OCI-M2 (cell line): ENCODE data around the gene SEC14L1.
"Not testable (repeated sequence)": the region's sequence is repeated elsewhere in the genome, so short reads cannot be mapped to it uniquely, and the experiment has no call there.

Source experiments
- DNase-seq: peaks from one replicate; lab custom pipeline; 2025; ENCODE audit not compliant: unreplicated experiment; lab: John Stamatoyannopoulos, UW

Gene SEC14L1

DNA sequence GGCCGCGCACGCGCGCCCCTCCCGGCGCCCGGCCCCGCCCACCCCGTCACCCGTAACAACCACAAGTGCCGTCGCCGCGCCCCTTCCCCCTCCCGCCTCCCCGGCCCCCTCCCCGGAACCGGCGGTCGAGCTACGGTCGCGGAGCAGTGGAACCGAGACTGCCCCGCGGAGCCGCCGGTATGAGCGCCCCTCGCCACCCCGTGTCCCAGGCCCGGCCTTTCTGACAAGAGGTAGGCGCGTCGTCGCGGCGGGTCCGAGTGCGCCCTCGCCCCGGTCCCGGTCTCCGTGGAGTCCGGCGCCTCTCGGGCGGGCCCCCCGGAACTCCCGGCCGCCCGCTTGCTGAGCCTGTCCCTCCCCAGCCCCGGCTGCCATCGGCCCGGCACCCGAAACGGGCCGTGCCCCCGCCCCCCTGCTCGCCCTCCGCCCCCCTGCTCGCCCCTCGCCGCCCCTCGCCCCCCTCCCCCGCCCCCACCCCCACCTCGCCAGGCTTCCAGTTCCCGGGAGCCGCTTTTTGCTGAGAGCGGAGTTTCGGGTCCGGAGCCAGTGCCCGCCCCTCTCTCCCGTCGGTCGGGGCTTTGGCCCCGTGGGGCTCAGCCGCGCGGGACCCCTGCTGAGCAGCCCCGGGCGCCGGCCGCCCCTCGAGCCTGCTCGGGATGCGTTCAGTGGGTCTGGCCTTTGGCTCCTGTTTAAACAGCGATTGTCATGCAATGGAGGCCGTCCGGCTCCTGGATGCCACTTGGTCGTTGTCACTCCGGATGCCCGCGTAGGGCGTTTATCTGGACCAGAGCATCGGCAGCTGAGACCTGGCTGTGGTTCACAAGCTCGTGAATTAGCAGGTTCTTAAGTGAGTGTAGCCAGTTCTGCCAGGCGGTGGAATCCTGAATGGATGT, at the start of gene SEC14L1:
Gene SEC14L1 (plus strand): TSS at position 92 of the 890 bp plus-strand sequence. CDS start 2,628 bp downstream, outside the sequence.
- no peak for DNase-seq

DNA sequence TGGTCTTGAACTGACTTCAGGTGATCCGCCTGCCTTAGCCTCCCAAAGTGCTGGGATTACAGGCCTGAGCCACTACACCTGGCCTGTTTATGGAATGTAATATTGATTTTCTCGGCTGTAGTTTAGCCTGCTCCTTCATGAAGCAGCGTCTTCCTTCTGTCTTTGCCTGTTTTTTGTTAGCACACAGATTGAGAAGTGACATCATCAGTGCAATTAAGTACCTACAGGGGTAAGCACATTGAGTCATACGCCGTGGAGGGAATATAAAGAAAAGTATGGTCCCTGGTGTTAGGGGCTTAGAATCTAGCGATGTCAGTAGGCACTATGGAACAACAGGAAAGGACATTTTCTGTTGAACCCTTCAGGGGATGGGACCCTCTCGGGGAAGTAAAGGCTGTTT, 48.7 kb upstream of the SEC14L1 start:
- DNase-seq, result no peak

DNA sequence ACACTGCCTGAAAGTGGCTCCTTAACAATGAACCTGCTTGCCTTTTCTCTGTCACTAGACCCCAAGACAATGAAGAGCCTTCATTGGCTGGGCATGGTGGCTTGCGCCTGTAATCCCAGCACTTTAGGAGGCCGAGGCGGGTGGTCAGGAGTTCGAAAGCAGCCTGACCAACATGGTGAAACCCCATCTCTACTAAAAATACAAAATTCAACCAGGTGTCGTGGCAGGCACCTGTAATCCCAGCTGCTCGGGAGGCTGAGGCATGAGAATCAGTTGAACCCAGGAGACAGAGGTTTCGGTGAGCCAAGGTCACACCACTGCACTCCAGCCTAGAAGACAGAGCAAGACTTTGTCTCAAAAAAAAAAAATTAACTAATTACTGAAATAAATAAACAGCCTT, 45.3 kb upstream of the SEC14L1 start:
- DNase-seq, result no peak

DNA sequence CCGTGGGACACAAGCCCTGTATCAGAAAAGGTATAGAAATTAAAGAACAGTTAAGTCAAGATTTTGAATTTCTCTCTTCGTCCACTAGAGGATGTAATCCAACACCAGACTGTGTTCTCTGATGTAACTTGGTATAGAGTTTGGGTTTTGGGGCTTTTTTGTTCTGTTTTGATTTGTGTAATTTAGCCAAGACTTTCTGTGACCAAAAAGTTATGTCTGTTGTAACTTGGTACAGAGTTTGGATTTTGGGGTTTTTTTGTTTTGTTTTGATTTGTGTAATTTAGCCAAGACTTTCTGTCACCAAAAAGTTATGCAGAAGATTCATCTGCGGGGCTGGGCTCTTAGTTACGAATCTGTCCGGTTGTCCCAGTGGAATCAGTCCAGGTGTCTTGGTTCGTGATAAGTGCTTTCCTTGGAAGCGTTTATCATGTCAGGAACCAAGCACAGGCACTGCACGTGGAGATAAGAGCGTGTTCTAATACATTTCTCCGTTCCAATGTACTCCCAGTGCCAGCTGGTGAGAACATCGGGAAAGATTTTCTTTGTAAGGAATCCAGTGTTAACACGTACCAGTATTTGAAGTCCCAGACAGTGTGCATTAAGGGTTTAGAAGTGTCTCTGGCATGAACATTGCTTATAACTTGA, 44.1 kb upstream of the SEC14L1 start:
- no peak for DNase-seq

DNA sequence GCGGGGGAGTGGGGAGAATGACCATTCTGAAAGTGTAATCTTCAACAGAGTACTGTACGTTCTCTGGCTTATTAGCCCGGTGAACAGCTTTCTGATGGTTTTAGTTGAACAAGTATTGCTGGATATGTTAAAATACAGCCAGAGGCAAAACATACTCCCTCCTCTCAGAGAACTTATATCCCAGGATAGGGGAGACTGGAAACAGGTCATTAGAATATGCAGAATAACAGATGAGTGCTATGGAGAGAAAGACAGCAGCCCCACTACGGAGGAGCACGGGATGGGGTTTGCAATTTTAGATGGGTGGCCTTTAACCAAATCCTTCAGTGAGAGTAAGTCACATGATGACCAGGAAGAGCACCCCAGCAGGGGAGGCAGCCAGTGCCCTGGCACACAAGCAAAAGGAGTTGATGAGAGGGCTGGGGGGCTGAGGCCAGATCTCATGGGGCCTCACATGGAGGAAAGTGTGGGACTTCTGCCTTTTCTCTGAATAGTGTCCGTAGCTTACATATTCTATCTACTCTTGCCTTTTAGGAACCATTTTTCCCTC, 43.1 kb upstream of the SEC14L1 start:
- DNase-seq, result no peak

DNA sequence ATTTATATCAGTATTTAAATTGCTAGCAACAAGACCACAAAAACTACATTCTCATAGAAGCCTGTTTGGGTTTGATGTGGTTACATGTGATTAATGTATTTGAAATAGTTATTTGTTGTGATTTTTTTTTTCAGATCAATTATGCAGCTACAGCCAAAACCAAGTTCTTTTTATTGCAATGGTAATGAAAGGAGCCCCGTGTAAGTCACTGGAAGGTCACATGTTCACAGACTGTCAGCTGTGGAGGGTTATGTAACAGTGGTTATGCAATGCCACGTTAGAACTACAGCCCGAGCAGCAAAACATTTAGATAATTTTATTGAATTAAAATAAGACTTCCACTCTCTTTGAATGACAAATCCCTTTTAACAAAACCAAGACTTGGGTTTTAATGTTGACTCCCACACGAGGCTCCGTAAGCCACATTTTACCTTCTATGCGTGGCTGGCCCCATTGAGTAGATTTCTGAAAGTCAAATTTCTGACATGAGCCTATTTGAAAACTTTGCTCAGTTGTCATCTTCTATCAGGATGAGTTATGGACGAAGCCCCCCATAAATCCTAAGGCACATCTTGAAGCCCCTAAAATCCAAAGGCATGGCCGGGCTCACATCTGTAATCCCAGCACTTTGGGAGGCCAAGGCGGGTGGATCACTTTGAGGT, 41.8 kb upstream of the SEC14L1 start:
- no peak for DNase-seq

DNA sequence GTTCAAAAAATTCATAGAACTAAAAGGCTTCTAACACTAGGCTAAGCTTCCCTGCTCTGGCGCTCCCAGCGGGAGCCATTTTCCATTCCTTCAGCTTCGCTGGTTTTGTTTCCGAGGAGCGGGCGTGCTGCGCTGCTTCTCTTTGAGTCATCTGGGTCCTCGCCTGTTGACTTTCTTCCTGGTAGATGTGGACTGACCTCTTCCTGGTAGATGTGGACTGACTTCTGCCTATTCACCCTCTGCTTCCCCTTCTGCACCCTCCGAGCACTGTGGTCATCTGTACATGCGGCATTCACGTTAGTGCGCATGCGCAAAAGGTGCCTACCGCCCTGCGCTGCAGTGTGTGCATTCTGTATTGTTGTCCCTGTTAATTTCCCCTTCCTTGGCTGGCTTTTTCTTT, 40.8 kb upstream of the SEC14L1 start:
- no peak for DNase-seq

DNA sequence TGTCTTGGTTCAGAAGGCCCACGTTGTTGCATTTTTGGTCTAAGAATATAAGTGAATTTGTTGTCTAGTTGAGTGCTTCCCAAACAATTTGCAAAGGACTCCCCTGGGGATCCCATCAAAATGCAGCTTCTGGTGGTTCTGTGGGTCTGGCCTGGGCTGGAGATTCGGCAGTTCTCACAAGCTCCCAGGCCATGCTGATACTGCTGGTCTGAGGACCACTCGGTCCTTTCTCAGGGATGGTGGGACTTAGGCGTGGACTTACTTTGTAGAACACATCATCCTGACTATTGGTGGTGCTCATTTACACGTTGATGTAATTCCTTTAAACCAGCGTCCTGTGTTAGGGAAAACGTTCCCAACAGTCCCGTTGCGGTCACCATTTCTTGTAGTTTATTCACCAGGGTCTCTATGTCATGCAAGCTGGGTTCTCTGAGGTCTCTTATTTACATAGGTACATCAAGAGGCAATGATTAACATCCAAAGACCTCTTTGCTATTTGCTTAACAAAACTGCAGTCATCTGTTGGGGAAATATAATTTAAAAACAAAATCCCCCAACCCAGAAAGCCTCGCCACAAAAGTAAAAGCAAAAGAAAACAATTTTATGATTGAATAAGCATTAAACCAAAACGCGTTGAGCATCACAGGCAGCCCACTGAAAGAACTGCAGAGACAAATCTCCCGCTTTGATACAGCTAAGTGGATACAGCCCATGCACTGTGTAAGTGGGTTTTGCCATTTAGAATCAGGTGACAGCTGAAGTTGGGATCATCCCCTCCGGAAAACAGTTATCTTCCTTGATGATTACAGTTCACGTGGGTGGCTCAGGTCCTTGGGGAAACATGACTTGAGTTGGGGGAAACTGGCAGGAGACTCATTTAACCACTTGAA, 39.0 kb upstream of the SEC14L1 start:
- no peak for DNase-seq

DNA sequence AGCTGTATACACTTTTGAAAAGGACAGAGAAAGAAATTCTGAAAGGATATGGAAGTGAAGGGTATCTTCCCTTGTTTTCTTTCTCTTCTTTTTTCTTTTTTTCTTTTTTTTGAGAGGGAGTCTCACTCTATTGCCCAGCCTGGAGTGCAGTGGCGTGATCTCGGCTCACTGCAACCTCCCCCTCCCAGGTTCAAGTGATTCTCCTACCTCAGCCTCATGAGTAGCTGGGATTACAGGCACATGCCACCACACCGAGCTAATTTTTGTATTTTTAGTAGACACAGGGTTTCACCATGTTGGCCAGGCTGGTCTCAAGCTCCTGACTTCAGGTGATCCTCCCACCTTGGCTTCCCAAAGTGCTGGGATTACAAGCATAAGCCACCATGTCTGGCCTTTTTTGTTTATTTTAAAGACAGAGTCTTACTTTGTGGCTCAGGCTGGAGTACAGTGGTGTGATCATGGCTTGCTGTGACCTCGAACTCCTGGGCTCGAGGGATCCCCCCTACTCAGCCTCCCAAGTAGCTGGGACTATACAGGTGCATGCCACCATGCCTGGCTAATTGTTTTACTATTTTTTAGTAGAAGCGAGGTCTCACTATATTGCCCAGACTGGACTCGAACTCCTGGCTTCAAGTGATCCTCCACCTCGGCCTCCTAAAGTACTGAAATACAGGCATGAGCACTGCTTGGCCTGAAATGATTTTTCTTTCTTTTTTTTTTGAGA, 38.2 kb upstream of the SEC14L1 start:
- not testable (repeated sequence) for DNase-seq

DNA sequence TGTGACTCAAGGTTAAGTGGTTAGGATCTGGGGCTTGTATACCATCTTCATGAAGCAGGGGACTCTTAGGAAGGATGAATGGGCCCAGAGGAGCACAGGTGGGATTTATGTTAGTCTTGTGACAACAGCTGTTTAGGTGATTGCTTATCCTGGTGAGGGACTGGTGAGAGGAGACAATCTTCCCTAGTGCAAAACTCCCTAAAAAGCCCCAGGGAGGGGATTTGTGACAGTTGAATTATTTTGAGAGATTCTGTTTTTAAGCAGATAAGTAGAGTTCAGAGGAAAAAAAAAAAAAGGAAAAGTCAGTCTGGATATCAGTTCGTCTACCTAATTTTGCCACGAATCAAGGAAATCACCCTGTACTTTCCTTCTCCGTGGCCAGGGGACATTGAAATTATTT, 35.1 kb upstream of the SEC14L1 start:
- DNase-seq, result no peak

DNA sequence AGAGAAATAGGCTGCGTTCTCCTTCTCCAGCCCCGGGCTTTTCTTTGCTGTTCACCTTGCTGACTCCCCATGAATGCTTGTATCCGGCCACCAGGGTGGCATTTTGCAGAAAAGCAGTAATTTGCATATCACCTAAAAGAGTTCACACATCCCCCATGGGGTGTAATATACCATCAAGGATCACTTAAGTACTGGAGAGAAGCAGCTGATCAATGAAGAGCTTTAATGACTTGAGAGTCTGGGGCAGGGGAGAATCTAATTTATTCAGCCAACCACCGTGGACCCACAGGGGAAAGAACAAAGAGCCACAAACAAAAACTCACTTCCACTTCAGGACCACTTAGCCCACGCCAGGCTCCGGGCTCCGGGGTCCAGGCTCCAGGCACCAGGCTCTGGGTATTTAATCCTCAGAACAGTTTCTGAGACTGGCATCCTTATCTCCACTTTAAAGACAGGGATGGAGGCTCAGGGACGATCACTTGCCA, 33.9 kb upstream of the SEC14L1 start:
- no peak for DNase-seq

DNA sequence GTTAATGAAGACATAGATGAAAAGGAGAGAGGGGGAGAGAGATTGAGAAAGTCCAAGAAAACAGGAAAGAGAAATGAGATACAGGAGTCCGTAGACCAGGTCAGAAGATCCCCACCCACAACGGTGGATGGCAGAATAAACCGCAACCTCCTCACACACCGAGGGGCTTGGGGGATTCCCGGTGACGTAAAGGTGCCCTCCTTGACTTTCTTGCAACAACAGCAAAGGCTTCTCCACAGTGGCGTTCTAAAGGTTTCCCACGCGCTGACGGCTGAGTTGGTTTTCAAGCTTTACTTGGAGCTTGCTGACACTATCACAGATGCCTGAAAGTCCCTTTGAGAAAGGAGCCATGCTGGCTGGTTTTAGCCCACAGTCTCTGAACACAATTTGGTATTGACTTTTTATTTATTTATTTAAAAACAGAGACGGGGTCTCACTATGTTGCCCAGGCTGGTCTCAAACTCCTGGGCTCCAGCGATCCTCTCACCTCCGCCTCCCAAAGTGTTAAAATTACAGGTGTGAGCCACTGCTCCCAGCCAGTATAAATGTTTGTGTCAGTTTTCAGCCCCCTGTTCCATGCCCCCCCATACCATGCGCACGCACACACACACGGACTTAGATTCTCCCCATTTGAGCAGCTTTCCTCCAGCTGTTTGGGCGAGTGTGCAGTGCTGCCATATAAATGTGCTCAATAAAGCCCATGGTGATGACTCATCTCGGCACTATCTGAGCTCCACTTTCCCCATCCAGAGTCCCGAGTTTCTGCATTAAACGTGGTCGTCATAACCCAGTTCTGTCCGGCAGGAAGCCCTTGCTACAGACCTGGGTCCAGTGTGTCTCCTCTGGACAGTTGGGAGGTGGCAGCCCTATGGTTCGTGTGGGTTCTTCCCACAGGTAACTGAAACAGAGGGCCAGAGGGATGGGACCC, 33.0 kb upstream of the SEC14L1 start:
- no peak for DNase-seq

DNA sequence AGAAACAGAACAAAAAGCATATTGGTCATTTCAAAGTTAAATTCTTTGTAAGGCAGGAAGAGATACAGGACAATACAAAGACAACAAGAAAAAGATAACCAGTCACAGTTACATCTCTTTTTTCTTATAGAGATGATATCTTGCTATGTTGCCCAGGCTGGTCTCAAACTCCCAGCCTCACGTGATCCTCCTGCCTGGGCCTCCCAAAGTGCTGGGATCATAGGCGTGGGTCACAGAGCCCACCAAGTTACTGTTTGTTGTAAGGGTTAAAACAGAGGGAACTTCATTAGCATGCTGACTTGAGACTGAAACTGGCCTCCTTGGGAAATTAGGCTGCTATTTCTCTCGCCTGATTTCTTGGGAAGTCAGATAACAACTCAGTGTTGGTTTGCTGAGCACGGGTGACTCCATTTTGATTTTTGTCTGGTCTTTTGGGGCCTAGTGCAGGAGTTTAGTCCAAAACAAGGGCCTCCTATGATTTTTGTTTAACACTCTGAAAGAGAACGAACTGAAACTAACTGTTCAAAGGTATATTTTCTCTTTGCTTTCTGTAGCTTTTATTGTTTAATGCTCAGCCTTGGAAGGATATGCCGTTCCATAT, 31.5 kb upstream of the SEC14L1 start:
- no peak for DNase-seq

DNA sequence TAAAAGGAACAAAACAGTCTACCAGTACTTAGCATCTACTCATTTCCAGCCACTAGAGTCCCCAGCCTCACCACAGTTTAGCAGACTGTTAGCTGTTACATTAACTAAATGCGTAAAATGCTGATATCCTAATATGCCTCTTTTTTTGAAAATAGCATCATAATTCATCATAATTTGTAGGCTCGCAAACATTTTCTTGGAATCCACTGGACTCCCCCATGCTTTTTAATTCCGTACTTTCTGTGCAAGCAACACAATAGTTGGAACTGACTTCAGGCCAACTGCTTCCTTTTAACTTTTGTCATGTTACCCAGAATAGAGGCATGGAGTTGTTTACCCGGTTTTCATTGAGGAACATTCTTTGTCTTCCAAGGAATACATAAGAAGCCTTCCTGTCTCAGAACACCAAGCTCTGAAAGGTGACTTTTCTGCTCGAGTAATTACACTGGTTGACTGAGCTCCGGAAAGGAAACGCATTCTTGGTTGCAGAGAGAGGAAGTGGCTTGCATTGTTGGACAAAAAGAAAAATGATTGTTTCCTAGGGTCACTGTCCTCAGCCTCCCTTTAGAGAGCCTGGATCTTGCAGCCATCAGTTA, 30.9 kb upstream of the SEC14L1 start:
- no peak for DNase-seq

DNA sequence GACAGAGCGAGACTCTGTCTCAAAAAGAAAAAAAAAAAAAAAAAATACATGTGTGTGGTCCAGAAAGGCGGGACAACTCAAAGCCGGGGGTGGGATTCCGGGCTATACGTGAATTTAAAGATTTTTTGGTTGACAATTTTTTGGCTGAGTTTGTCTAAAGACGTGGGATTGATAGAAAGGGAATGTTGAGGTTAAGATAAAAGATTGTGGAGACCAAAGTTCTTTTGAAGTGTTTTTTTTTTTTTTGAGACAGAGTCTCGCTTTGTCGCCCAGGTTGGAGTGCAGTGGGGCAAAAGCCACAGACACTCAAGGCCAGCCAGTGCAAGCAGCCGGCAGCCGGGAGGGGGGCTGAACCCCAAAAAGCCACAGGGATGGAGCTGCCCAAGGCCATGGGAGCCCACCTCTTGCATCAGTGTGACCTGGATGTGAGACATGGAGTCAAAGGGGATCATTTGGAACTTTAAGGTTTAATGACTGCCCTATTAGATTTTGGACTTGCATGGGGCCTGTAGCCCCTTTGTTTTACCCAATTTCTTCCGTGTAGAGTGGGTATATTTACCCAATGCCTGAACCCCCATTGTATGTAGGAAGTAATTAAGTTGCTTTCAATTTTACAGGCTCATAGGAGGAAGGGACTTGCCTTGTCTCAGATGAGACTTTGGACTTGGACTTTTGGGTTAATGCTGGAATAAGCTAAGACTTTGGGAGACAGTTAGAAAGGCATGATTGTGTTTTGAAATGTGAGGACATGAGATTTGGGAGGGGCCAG, 29.4 kb upstream of the SEC14L1 start:
- not testable (repeated sequence) for DNase-seq

DNA sequence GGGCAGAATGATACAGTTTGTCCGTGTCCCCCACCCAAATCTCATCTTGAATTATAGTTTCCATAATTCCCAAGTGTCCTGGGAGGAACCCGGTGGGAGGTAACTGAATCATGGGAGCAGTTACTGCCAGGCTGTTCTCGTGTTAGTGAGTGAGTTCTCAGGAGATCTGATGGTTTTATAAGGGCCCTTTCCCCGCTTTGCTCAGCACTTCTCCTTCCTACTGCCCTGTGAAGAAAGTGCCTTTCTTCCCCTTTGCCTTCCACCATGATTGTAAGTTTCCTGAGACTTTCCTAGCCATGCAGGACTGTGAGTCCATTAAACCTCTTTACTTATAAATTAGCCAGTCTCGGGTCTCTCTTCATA, 28.9 kb upstream of the SEC14L1 start:
- DNase-seq, result no peak

DNA sequence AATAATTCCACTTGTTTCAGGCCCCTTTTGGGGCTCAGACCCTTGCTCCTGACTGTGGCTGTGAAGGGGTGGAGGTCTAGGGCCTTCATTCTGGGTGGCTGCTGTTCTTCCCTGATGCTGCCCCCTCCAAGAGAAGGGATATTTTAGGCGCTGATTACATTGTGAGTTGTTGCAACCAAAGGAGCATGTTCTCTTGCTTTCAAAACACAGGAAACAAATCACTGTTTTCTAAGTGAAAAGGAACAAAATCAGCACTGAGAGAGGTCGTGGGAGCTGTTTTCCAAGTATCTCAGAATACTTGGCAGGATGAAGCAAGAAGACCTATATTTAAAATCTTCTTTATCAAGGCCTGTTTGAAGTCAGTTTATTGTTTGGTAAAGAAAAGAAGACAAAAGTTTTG, 25.3 kb upstream of the SEC14L1 start:
- DNase-seq, result no peak
